Measurements from ENCODE around the gene GRM3. TPM values are rescaled to one million over a fixed set of nuclear protein-coding genes. Genes with fewer than 3 reads are reported as not detected.

Gene GRM3
- total RNA-seq, 1 experiment from 2014 or later, result not detected

- TF ChIP-seq CTCF (conservative IDR thresholded peaks at IDR 0.05; ENCODE audit: low read depth, low read length) (no peak), EZH2 (IDR thresholded peaks at IDR 0.05; ENCODE audit: low read length, unreplicated experiment) (no peak), EZH2phosphoT487 (IDR thresholded peaks at IDR 0.05; ENCODE audit: borderline replicate concordance, low read length) (no peak)
- intact Hi-C loops (cut with micrococcal nuclease), result no loop called here
- Histone ChIP-seq H3K27ac (ENCODE audit: low read length) (no peak overlapping the region), H2AFZ (ENCODE audit: low read length) (no peak overlapping the region), H4K20me1 (ENCODE audit: low read length) (no peaks in the 10 kb centered on the region), H3K36me3 (ENCODE audit: low read depth, low read length) (no peaks in the 10 kb centered on the region), H3K9ac (ENCODE audit: low read length) (no peak overlapping the region), H3K4me3 (ENCODE audit: low read length) (no peak overlapping the region), H3K4me2 (ENCODE audit: low read length) (no peak overlapping the region), H3K9me3 (ENCODE audit: low read length) (no peaks in the 10 kb centered on the region), H3K79me2 (ENCODE audit: low read length) (no peaks in the 10 kb centered on the region), H3F3A (ENCODE audit: low read length, unreplicated experiment) (no peaks in the 10 kb centered on the region), H3K4me1 (ENCODE audit: insufficient read depth, low read length) (no peaks in the 10 kb centered on the region), H3K27me3 (ENCODE audit: low read length) (peaks cover 44% of the 10 kb centered on the region), H3K9me2 (replicated peaks; ENCODE audit: low read length) (no peaks in the 10 kb centered on the region)
- ATAC-seq (no peak), DNase-seq (no peak)
- ChIA-PET CTCF (no interaction called here), POLR2A (ENCODE audit: unreplicated experiment) (no interaction called here)
- BruUV-seq (replicated peaks), result no TSS peak
Observed at GRCh38 chr7:86692755-86693154, 49.0 kb downstream of the GRM3 start.

GRCh38 chr7:86706406-86706805, 62.7 kb downstream of the GRM3 start:
- Histone ChIP-seq H3K79me2 (ENCODE audit: low read length) (no peaks in the 10 kb centered on the region), H3K4me1 (ENCODE audit: insufficient read depth, low read length) (no peaks in the 10 kb centered on the region), H3K36me3 (ENCODE audit: low read depth, low read length) (no peaks in the 10 kb centered on the region), H4K20me1 (ENCODE audit: low read length) (no peaks in the 10 kb centered on the region), H3F3A (ENCODE audit: low read length, unreplicated experiment) (no peaks in the 10 kb centered on the region), H3K9me3 (ENCODE audit: low read length) (no peaks in the 10 kb centered on the region), H3K27ac (ENCODE audit: low read length) (no peak overlapping the region), H2AFZ (ENCODE audit: low read length) (no peak overlapping the region), H3K4me2 (ENCODE audit: low read length) (no peak overlapping the region), H3K4me3 (ENCODE audit: low read length) (no peak overlapping the region), H3K9ac (ENCODE audit: low read length) (no peak overlapping the region), H3K27me3 (ENCODE audit: low read length) (no peaks in the 10 kb centered on the region; the same call in 1 of the 2 replicates), H3K9me2 (replicated peaks; ENCODE audit: low read length) (no peaks in the 10 kb centered on the region)
- POLR2A ChIA-PET (ENCODE audit: unreplicated experiment), result no interaction called here
- no peak for TF ChIP-seq EZH2phosphoT487 (IDR thresholded peaks at IDR 0.05; ENCODE audit: borderline replicate concordance, low read length)
- TF ChIP-seq CTCF (conservative IDR thresholded peaks at IDR 0.05; ENCODE audit: low read depth, low read length), result no peak
- no peak for TF ChIP-seq EZH2 (IDR thresholded peaks at IDR 0.05; ENCODE audit: low read length, unreplicated experiment)
- ATAC-seq (no peak), DNase-seq (no peak)
- BruUV-seq (replicated peaks), result no TSS peak
- CTCF ChIA-PET, result no interaction called here
- intact Hi-C loops (cut with micrococcal nuclease), result no loop called here

GRCh38 chr7:86708031-86708680, 64.4 kb downstream of the GRM3 start:
- no peak for ATAC-seq
- no peak overlapping the region for H3K9ac ChIP-seq (ENCODE audit: low read length)
- H3K9me3 ChIP-seq (ENCODE audit: low read length), result no peaks in the 10 kb centered on the region
- H3K36me3 ChIP-seq (ENCODE audit: low read depth, low read length), result no peaks in the 10 kb centered on the region
- BruUV-seq (replicated peaks), result no TSS peak
- no peak overlapping the region for H3K27ac ChIP-seq (ENCODE audit: low read length)
- H4K20me1 ChIP-seq (ENCODE audit: low read length), result no peaks in the 10 kb centered on the region
- no peak overlapping the region for H3K4me3 ChIP-seq (ENCODE audit: low read length)
- no peak overlapping the region for H3K4me2 ChIP-seq (ENCODE audit: low read length)
- H3F3A ChIP-seq (ENCODE audit: low read length, unreplicated experiment), result no peaks in the 10 kb centered on the region
- H2AFZ ChIP-seq (ENCODE audit: low read length), result no peak overlapping the region
- ChIA-PET CTCF (no interaction called here), POLR2A (ENCODE audit: unreplicated experiment) (no interaction called here)
- H3K9me2 ChIP-seq (replicated peaks; ENCODE audit: low read length), result no peaks in the 10 kb centered on the region
- no peaks in the 10 kb centered on the region for H3K79me2 ChIP-seq (ENCODE audit: low read length)
- no peak for TF ChIP-seq EZH2 (IDR thresholded peaks at IDR 0.05; ENCODE audit: low read length, unreplicated experiment)
- TF ChIP-seq CTCF (conservative IDR thresholded peaks at IDR 0.05; ENCODE audit: low read depth, low read length), result no peak
- no peak for TF ChIP-seq EZH2phosphoT487 (IDR thresholded peaks at IDR 0.05; ENCODE audit: borderline replicate concordance, low read length)
- intact Hi-C loops (cut with micrococcal nuclease), result no loop called here
- H3K4me1 ChIP-seq (ENCODE audit: insufficient read depth, low read length), result no peaks in the 10 kb centered on the region
- no peak for DNase-seq
- H3K27me3 ChIP-seq (ENCODE audit: low read length), result no peaks in the 10 kb centered on the region
